ENCODE results near the gene DLX3.
"Not testable (repeated sequence)": the region's sequence is repeated elsewhere in the genome, so short reads cannot be mapped to it uniquely, and the experiment has no call there.

The DLX3 gene

GRCh38 chr17:50040496-50040895 lies 45.5 kb upstream of the DLX3 start:
- H3K9ac ChIP-seq (ENCODE audit: low read length); H3K4me2 ChIP-seq (ENCODE audit: low read length, poor library complexity, severe bottlenecking); H2AK5ac ChIP-seq (ENCODE audit: low read length, severe bottlenecking); H3K4ac ChIP-seq (ENCODE audit: low read depth in 1 of 2, low read length in 2 of 2); H3K14ac ChIP-seq (ENCODE audit: low read length in 2 of 2); H3K79me1 ChIP-seq (replicated peaks; ENCODE audit: low read length, poor library complexity, severe bottlenecking); H2BK12ac ChIP-seq (ENCODE audit: low read length in 2 of 2); DNase-seq; H3K18ac ChIP-seq (ENCODE audit: low read depth in 1 of 2, low read length in 2 of 2); H3K9me3 ChIP-seq (ENCODE audit: control insufficient read depth, low read length); H4K8ac ChIP-seq (ENCODE audit: low read length); H3K36me3 ChIP-seq (ENCODE audit: control insufficient read depth in 1 of 2, insufficient read depth in 2 of 2, low read depth in 1 of 2, low read length in 2 of 2); H2AFZ ChIP-seq (ENCODE audit: low read depth, low read length); H2BK120ac ChIP-seq (ENCODE audit: low read depth, low read length); H3K27ac ChIP-seq (ENCODE audit: low read length, poor library complexity, severe bottlenecking); H2BK5ac ChIP-seq (ENCODE audit: low read depth, low read length, poor library complexity, severe bottlenecking); H4K91ac ChIP-seq (ENCODE audit: low read length); H3K4me3 ChIP-seq (ENCODE audit: insufficient read depth in 1 of 2, low read depth in 1 of 2, low read length in 2 of 2); H2BK15ac ChIP-seq (ENCODE audit: low read depth, poor library complexity, severe bottlenecking); H3K27me3 ChIP-seq (ENCODE audit: control insufficient read depth in 1 of 2, insufficient read depth in 1 of 2, low read length in 2 of 2); H3K23ac ChIP-seq (ENCODE audit: low read length in 2 of 2): not testable (repeated sequence)
- peaks cover 41% of the 10 kb centered on the region for H3K4me1 ChIP-seq (ENCODE audit: control insufficient read depth, insufficient read depth, low read depth, low read length)
- WGBS = 96% methylated on average over 5 of the region's 5 CpGs

DNA sequence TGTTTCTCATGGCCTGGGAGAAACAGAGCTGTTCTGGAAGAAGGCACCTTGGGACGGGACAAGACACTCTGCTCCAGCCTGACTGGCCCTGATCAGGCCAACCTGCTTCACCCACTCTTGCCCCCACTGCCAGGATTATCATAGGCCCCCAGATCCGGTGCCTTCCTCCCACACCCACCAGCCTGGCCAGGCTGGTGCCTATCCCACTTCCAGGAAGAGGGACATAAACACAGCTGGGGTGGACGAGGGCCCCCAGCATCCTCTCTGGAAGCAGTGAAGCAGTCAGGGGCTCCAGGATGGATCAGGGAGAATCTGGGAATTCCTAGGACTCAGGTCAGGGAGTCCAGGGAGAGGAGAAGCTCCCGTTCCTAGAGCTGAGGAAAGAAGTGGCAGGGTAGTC lies 44.0 kb upstream of the DLX3 start:
- Histone ChIP-seq H4K91ac (ENCODE audit: low read length) (peak overlapping the region; percentile 37), H4K8ac (ENCODE audit: low read length) (no peak overlapping the region), H2BK5ac (ENCODE audit: low read depth, low read length, poor library complexity, severe bottlenecking) (no peak overlapping the region), H2BK120ac (ENCODE audit: low read depth, low read length) (no peak overlapping the region), H3K36me3 (ENCODE audit: control insufficient read depth in 1 of 2, insufficient read depth in 2 of 2, low read depth in 1 of 2, low read length in 2 of 2) (no peaks in the 10 kb centered on the region), H3K9ac (ENCODE audit: low read length) (no peak overlapping the region), H3K4me2 (ENCODE audit: low read length, poor library complexity, severe bottlenecking) (no peak overlapping the region), H2AFZ (ENCODE audit: low read depth, low read length) (no peak overlapping the region), H3K14ac (ENCODE audit: low read length in 2 of 2) (peak overlapping the region in 1 of 2 experiments; percentile 72), H3K18ac (ENCODE audit: low read depth in 1 of 2, low read length in 2 of 2) (peak overlapping the region in 1 of 2 experiments; percentile 46), H3K23ac (ENCODE audit: low read length in 2 of 2) (no peak overlapping the region), H2AK5ac (ENCODE audit: low read length, severe bottlenecking) (peak overlapping the region; percentile 29), H3K9me3 (ENCODE audit: control insufficient read depth, low read length) (no peaks in the 10 kb centered on the region), H3K4me3 (ENCODE audit: insufficient read depth in 1 of 2, low read depth in 1 of 2, low read length in 2 of 2) (no peak overlapping the region), H3K4ac (ENCODE audit: low read depth in 1 of 2, low read length in 2 of 2) (peak overlapping the region in 1 of 2 experiments; percentile 60), H2BK12ac (ENCODE audit: low read length in 2 of 2) (peak overlapping the region in 1 of 2 experiments; percentile 94), H3K4me1 (ENCODE audit: control insufficient read depth, insufficient read depth, low read depth, low read length) (peaks cover 47% of the 10 kb centered on the region), H2BK15ac (ENCODE audit: low read depth, poor library complexity, severe bottlenecking) (peak overlapping the region; percentile 15), H3K27ac (ENCODE audit: low read length, poor library complexity, severe bottlenecking) (no peak overlapping the region), H3K79me1 (replicated peaks; ENCODE audit: low read length, poor library complexity, severe bottlenecking) (no peaks in the 10 kb centered on the region), H3K27me3 (ENCODE audit: control insufficient read depth in 1 of 2, insufficient read depth in 1 of 2, low read length in 2 of 2) (no peaks in the 10 kb centered on the region)
- no peak for DNase-seq
- 96% methylated on average over 4 of the region's 4 CpGs for WGBS

DNA sequence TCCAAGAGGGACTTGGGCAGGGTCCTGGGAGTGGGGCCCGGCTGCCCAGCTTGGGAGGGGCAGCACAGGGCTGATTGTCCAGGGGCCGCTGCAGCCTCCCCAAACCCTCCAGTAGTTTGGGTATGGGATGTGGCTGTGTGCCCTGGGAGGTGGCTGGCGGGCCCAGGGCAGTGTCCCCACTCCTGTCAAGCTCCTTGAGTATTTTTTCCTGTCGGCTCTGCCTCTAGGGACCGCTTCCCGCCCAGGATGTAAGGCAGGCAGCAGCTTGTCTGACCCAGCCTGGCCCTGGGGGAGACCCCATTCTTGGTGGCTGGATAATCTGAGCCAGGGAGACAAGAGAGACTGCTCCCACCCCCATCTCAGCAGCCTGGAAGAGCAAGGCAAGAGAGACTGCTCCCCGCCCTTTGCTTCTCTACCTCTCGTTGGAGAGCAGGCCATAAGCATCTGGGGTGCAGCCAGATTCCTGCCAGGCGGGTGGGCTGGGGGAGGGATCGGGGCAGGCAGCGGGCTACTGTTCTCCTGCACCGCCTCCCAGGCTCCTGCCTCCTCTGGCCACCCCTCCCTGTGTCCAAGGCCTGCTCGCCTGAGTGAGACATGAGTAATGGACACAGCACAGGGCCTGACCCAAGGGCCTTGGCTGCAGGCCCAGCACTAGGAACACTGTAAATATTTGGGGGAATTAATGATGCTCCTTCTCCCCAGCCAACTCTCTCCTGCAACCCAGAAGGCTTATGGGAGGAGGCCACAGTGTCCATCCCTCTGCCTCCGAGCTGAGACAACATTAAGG lies 42.5 kb upstream of the DLX3 start:
- Histone ChIP-seq H2BK120ac (ENCODE audit: low read depth, low read length) (peak overlapping the region; percentile 93), H3K9ac (ENCODE audit: low read length) (peak overlapping the region; percentile 47), H3K4me2 (ENCODE audit: low read length, poor library complexity, severe bottlenecking) (no peak overlapping the region), H4K8ac (ENCODE audit: low read length) (peak overlapping the region; percentile 79), H3K4me3 (ENCODE audit: insufficient read depth in 1 of 2, low read depth in 1 of 2, low read length in 2 of 2) (no peak overlapping the region), H2BK15ac (ENCODE audit: low read depth, poor library complexity, severe bottlenecking) (peak overlapping the region; percentile 84), H4K91ac (ENCODE audit: low read length) (peak overlapping the region; percentile 65), H3K23ac (ENCODE audit: low read length in 2 of 2) (peak overlapping the region in 1 of 2 experiments; percentile 62), H3K14ac (ENCODE audit: low read length in 2 of 2) (no peak overlapping the region), H3K27me3 (ENCODE audit: control insufficient read depth in 1 of 2, insufficient read depth in 1 of 2, low read length in 2 of 2) (no peaks in the 10 kb centered on the region), H3K4ac (ENCODE audit: low read depth in 1 of 2, low read length in 2 of 2) (peak overlapping the region; percentile 55 to 92), H3K27ac (ENCODE audit: low read length, poor library complexity, severe bottlenecking) (peak overlapping the region; percentile 81), H3K79me1 (replicated peaks; ENCODE audit: low read length, poor library complexity, severe bottlenecking) (no peaks in the 10 kb centered on the region), H2AK5ac (ENCODE audit: low read length, severe bottlenecking) (peak overlapping the region; percentile 82), H3K18ac (ENCODE audit: low read depth in 1 of 2, low read length in 2 of 2) (peak overlapping the region; percentile 92 to 96), H2AFZ (ENCODE audit: low read depth, low read length) (peak overlapping the region; percentile 3), H2BK5ac (ENCODE audit: low read depth, low read length, poor library complexity, severe bottlenecking) (peak overlapping the region; percentile 81), H2BK12ac (ENCODE audit: low read length in 2 of 2) (peak overlapping the region; percentile 30 to 92), H3K4me1 (ENCODE audit: control insufficient read depth, insufficient read depth, low read depth, low read length) (peaks cover 40% of the 10 kb centered on the region), H3K36me3 (ENCODE audit: control insufficient read depth in 1 of 2, insufficient read depth in 2 of 2, low read depth in 1 of 2, low read length in 2 of 2) (no peaks in the 10 kb centered on the region), H3K9me3 (ENCODE audit: control insufficient read depth, low read length) (no peaks in the 10 kb centered on the region)
- 56% methylated on average over 13 of the region's 14 CpGs for WGBS
- peak; percentile 81 for DNase-seq

DNA sequence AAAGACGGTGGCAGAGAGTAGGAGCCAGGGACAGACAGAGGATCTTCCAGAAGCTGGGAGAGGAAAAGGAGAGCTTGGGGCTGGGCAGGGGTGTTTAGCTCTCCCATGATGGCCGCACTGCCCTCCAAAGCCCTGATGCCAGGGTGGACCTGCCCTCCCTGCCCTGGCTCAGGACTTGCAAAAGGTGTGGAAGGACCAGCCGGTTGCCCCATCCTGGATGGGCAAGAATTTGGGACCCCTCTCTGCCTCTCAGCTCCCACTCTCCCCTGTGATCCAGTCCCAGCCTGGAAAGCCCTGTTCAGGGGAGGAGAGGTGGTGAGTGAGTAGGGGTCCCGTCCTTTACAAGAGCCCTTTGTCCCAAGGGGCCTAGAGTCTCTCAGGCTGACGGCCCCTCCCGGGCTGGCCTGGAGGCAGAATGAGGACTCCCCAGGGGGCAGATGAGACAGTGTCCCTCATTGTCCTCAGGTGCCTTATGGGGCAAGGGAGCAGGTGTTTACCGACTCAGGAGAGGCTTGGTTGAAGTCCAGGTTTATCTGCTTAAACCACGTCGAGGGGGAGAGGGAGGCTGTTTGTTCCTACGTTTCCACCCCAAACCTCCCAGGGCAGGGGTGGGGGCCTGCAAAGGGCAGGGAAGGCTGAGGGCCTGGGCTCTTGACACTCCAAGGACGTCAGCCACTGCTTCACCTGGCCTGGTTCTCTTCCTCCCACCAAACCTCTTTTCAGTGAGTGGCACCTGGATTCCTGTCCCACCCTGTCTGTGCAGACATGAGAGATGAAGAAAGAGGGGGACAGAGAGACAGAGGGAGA lies 41.6 kb upstream of the DLX3 start:
- no peaks in the 10 kb centered on the region for H3K79me1 ChIP-seq (replicated peaks; ENCODE audit: low read length, poor library complexity, severe bottlenecking)
- H3K4me2 ChIP-seq (ENCODE audit: low read length, poor library complexity, severe bottlenecking) = no peak overlapping the region
- peak overlapping the region; percentile 65 for H4K91ac ChIP-seq (ENCODE audit: low read length)
- H3K18ac ChIP-seq (ENCODE audit: low read depth in 1 of 2, low read length in 2 of 2) = peak overlapping the region; percentile 92 to 96
- peak overlapping the region; percentile 82 for H2AK5ac ChIP-seq (ENCODE audit: low read length, severe bottlenecking)
- H3K9me3 ChIP-seq (ENCODE audit: control insufficient read depth, low read length) = no peaks in the 10 kb centered on the region
- peak overlapping the region; percentile 81 for H2BK5ac ChIP-seq (ENCODE audit: low read depth, low read length, poor library complexity, severe bottlenecking)
- H3K9ac ChIP-seq (ENCODE audit: low read length) = peak overlapping the region; percentile 47
- peak overlapping the region; percentile 39 for H2BK15ac ChIP-seq (ENCODE audit: low read depth, poor library complexity, severe bottlenecking)
- no peaks in the 10 kb centered on the region for H3K36me3 ChIP-seq (ENCODE audit: control insufficient read depth in 1 of 2, insufficient read depth in 2 of 2, low read depth in 1 of 2, low read length in 2 of 2)
- H3K27ac ChIP-seq (ENCODE audit: low read length, poor library complexity, severe bottlenecking) = no peak overlapping the region
- no peak overlapping the region for H3K4me3 ChIP-seq (ENCODE audit: insufficient read depth in 1 of 2, low read depth in 1 of 2, low read length in 2 of 2)
- H3K27me3 ChIP-seq (ENCODE audit: control insufficient read depth in 1 of 2, insufficient read depth in 1 of 2, low read length in 2 of 2) = no peaks in the 10 kb centered on the region
- peaks cover 40% of the 10 kb centered on the region for H3K4me1 ChIP-seq (ENCODE audit: control insufficient read depth, insufficient read depth, low read depth, low read length)
- no peak overlapping the region for H2AFZ ChIP-seq (ENCODE audit: low read depth, low read length)
- H4K8ac ChIP-seq (ENCODE audit: low read length) = peak overlapping the region; percentile 79
- no peak for DNase-seq
- WGBS = 87% methylated on average over 8 of the region's 11 CpGs
- H3K4ac ChIP-seq (ENCODE audit: low read depth in 1 of 2, low read length in 2 of 2) = peak overlapping the region; percentile 52 to 92
- peak overlapping the region in 1 of 2 experiments; percentile 14 for H3K23ac ChIP-seq (ENCODE audit: low read length in 2 of 2)
- H2BK120ac ChIP-seq (ENCODE audit: low read depth, low read length) = peak overlapping the region; percentile 93
- H2BK12ac ChIP-seq (ENCODE audit: low read length in 2 of 2) = peak overlapping the region; percentile 11 to 92
- peak overlapping the region in 1 of 2 experiments; percentile 74 for H3K14ac ChIP-seq (ENCODE audit: low read length in 2 of 2)
